ENCODE measurements around the gene CCHCR1.
A peak's percentile ranks its signal among the peaks of the same experiment; 100 is the strongest.

CCHCR1 gene

GRCh38 chr6:31162463-31163165 is 5.0 kb upstream of the CCHCR1 start:
- DNase-seq (ENCODE audit: low spot score) = no peak

DNA sequence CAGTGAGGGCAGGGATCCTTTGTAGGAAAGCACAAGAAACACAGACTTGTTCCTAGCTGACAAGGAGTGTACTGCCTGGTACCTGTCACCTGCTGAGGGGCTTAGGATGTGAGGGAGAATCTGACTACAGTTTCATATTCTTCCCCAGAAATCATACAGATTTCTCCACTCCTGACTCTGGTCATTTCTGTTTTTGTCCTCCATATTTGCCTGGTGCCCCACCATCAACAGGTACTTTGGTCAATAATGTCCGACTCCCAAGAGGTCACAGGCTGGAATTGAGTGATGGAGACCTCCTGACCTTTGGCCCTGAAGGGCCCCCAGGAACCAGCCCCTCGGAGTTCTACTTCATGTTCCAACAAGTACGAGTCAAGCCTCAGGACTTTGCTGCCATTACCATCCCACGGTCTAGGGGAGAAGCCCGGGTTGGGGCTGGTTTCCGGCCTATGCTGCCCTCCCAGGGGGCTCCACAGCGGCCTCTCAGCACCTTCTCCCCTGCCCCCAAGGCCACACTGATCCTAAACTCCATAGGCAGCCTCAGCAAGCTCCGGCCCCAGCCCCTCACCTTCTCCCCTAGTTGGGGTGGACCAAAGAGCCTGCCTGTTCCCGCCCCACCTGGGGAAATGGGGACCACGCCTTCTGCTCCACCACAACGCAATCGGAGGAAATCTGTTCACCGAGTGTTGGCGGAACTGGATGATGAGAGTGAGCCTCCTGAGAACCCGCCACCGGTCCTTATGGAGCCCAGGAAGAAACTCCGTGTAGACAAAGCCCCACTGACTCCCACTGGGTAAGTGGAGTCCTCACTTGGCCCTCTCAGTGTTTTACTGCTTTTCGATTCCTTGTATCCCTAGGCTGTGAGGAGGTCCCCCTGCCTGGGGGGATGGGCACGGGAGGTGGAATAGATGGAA is 3.9 kb upstream of the CCHCR1 start:
- no peak for DNase-seq (ENCODE audit: low spot score)

DNA sequence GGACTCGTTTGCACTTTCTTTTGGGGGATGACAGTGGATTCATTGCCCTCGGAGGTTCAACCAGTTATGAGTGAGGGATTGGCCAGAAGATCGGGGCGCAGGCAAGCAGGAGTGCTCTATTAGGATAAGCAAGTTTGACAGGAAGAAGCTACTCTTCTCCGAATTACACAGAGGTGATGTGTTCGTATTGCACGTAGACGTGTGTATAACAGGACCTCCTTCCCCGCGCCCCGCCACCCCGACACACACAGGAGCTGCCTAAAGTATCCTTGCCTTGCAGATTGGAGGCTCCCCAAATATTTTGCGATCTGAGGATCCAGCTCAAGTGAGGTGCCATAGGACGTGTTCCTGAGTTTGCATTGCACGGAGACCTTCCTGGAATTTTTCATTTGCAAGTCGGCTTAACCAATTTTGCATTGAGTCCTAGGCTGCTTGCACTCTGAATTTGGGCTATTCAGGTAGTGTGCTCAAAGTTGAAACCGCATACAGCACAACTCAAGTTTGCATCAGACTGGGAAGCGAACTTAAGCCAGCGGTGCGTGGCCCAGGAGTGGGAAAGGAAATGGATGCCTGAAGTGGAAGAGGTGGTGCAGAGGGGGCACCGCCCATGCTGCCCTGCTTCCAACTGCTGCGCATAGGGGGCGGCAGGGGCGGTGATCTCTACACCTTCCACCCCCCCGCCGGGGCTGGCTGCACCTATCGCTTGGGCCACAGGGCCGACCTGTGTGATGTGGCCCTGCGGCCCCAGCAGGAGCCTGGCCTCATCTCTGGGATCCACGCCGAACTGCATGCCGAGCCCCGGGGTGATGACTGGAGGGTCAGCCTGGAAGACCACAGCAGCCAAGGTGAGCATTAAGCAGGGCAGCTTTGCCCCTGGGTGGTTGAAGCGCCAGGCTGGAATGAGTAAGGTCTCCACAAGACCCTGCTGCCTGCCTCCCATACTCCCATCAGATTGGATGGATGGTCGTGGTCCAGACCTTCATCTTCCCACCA is 1.6 kb upstream of the CCHCR1 start:
- DNase-seq (ENCODE audit: low spot score) = no peak

DNA sequence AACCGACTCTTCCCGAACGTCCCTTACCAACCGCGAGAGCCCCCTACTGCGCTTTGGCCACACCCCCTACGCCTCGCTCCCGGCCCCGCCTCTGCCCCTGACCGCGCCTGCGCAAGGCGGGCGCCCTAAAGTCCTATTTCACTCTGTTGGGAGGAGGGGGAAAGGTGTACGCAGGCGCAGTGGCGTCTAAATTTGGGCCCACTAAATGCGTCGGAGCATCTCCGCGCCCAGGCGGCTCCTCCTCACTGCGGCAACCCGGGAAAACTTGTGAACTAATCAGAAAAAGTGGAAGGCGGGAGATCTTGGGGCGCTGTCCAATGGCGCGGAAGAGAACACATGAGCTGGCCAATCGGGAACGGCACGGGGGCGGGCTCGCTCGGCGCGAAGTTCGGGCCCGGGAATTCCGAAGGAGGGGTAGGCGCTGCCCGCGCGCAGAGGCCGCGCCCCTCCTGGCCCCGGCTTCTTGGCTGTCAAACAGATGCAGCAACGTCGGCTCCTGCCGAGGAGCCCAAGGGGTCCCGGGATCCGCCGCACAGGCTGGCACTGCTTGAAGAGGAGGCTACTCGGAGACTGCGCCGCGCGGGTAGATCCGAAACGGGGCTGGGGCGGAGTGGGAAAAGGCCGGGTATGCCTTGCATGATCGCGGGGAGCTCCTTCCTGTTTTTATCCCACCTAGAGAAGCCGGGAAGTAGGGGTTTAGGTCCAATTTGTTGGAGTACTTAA is 699 bp upstream of the CCHCR1 start, which contains the start of gene TCF19:
TCF19 (plus strand) TSS at position 450 of the 723 bp plus-strand sequence. CDS start 881 bp downstream, outside the sequence.
- peak; percentile 98 for DNase-seq (ENCODE audit: low spot score)

DNA sequence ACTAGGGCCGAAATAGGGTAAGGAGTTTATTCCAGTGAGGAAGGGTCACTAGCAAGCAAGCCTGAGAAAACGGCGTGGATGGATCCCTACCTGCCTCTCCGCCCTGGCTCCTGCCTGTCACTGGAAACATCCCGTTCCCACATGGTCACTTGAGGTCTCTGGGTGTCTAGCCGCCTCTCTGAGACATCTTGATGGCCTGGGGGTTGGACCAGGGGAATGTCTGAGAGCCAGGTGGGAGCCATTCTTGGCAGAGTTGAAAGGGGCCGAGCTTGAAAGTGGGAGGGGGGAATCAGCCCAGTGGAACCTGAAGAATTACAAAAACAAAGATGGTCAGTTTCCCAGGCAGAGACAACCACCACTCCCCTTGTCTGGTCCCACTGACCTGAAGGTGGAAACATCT is 961 bp downstream of the CCHCR1 start:
- no peak for DNase-seq (ENCODE audit: low spot score)

- DNase-seq (ENCODE audit: low spot score) = no peak
Observed at GRCh38 chr6:31154436-31154835, 3.2 kb downstream of the CCHCR1 start.

GRCh38 chr6:31152781-31153180 is 4.8 kb downstream of the CCHCR1 start:
- no peak for DNase-seq (ENCODE audit: low spot score)

DNA sequence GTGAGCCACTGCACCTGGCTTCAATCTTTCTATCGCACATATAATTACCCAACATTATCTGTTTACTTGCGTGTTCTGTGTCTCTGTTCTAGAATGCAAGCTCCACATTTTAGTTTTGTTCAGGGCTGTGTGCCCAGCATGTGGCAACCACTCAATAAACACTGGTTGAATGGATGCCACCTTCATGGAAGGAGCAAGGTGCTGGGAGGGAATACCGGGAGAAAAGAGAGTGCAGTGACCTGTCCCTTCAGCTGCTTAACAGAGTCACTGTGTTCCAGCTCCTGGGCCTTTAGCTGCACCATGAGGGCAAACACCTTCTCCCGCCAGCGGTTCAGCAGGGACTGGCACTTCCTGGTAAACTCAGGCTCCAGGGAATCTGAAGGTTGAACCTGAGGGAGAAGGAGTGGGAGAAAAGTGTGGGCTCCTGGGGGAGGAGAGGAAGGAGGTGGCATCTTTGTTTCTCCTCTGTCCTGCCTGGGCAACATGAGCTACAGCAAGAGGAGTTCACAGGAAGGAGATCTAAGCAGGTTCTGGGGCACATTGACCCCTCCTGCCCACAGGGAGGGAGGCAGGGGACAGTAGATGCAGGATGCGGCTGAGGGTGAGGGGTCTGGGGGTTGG is 7.7 kb downstream of the CCHCR1 start:
- DNase-seq (ENCODE audit: low spot score) = no peak

DNA sequence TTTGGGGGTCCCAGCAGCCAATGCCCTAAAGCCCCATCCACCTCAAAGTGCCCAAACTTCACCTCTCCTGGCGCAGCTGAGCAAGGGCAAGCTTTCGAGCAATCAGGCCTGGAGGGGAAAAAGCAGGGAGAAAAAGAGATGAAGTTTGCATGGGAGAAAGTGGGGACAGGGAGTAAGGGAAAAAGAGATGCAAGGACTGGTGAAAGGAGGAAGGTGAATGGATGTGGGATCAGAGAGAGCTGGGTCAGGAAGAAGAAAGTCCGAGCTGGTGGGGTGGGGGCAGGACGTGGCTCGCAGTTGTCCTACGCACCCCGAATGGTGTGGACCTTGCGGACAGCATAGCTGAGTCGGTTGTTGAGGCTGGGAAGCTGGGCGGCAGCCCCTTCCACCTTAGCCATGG is 12.2 kb downstream of the CCHCR1 start:
- DNase-seq (ENCODE audit: low spot score) = no peak

DNA sequence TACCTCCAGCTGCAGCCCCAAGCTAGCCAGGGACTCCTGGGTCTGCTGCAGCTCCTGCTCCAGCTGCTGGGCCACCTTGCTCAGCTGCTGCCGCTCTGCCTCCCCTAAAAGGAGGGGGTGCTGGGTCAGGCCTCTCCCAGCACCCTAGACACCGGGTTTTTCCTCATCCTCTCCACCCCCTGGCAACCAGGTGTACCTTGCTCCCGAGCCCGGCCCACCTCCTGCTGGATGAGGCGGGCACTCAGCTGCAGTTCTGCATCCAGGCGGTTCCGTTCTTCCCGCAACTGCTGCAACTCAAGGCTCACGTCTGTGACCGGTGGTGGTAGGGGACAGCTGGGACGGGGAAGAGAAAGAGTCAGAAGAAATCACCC is 12.6 kb downstream of the CCHCR1 start:
- no peak for DNase-seq (ENCODE audit: low spot score)

DNA sequence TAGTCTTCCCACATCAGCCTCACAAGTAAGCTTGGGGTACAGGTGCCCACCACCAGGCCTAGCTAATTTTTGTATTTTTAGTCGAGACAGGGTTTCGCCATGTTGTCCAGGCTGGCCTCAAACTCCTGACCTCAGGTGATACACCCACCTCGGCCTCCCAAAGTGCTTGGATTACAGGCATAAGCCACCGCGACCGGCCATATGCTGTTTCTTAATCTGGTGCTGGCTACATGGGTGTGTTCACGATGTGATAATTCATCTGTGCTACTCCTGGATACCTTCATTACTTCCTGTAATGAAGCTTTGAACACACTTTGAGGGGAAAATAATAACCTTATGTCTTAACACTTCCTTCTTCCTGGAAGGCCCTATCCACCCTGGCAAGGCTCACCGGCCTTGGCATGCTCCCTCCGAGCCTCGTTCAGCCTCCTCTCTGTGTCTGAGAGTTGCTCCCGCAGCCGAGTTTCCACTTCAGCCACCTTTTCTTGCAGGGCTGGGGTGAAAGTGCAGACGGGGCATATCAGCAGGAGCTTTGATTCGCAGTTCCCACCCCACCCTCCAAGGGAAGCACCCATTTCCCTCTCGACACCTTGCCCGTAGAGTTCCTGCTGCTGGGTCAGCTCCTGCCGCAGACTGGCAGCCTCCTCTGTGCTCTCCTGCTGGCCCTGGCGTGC is 13.2 kb downstream of the CCHCR1 start:
- DNase-seq (ENCODE audit: low spot score) = no peak

- no peak for DNase-seq (ENCODE audit: low spot score)
Observed at GRCh38 chr6:31143148-31143547, 14.5 kb downstream of the CCHCR1 start.

DNA sequence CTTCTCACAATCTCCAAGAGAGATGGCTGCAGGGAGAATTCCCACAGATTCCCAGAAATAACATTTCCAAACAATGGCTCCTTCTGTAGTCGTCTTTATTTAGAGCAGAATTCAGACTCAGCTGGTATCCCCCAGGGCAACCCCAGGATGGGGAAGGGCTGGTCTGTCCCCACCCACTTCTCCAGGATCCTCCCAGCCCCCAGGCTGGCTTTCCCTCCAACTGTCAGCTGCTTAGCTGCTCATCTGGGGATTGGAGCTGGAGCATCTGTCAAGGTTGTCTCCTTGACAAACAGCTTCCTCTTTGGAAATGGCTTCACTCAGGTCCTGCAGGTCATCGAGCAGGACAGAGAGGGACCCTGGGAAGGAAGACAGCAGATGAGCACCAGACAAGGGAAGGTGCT is 15.2 kb downstream of the CCHCR1 start:
- DNase-seq (ENCODE audit: low spot score) = no peak

DNA sequence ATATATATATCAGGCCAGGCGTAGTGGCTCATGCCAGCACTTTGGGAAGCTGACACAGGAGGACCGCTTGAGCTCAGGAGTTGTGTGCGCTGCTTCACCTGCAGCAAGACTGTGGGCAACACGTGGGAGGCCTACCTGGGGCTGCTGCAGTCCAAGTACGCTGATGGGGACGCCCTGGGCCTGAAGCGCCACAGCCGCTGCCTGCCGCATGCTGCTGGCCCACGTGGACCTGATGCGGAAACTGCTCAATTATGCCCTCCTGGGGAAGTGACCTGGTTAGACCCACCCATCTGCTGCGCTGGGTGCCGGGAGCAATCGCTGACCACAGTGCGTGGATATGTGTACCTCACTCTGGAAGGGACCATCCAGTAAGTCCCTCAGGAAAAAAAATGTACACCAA is 17.0 kb downstream of the CCHCR1 start:
- no peak for DNase-seq (ENCODE audit: low spot score)

- DNase-seq (ENCODE audit: low spot score) = no peak
Observed at GRCh38 chr6:31139599-31139998, 18.0 kb downstream of the CCHCR1 start.

GRCh38 chr6:31138982-31139381 is 18.6 kb downstream of the CCHCR1 start, which contains the start of gene PSORS1C2:
Gene PSORS1C2 (minus strand): TSS chr6:31139066. CDS start chr6:31139026, 40 bp downstream.
- DNase-seq (ENCODE audit: low spot score) = no peak

- no peak for DNase-seq (ENCODE audit: low spot score)
Observed at GRCh38 chr6:31135710-31136109, 21.9 kb downstream of the CCHCR1 start.

- DNase-seq (ENCODE audit: low spot score) = no peak
Observed at GRCh38 chr6:31132806-31133205, 24.8 kb downstream of the CCHCR1 start.

GRCh38 chr6:31131595-31131994 is 26.0 kb downstream of the CCHCR1 start:
- no peak for DNase-seq (ENCODE audit: low spot score)

DNA sequence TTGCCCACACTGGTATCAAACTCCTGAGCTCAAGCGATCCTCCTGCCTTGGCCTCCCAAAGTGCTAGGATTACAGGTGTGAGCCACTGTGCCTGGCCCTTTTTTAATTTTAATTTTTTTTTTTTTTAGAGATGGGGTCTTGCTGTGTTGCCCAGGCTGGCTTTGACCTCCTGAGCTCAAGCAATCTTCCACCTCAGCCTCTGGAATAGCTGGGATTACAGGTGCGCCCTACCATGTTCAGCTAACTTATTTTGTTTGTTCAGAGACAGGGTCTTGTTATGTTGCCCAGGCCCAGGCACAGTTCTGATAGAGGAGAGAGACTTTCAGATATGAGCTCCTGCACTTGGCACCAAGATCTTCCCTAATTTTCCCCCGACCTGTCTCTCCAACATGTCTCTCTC is 26.9 kb downstream of the CCHCR1 start:
- DNase-seq (ENCODE audit: low spot score) = no peak

Measured in putamen (tissue), 1 donor.